Fibroblast of lung (primary cell): ENCODE measurements around the gene CAPZA3.

Experiments
- EZH2 ChIP-seq: IDR thresholded peaks from 2 replicates; pipeline ENCODE4 v1.5.1; 2012; ENCODE audit warnings: low read length, control low read depth, mild to moderate bottlenecking; ENCODE audit errors: missing control alignments
- TF ChIP-seq, protein P1 (sequence below), 2 donors: IDR thresholded peaks in 1 of 2; conservative IDR thresholded peaks in 1 of 2; 1 replicate in 1 of 2; 2 replicates in 1 of 2; pipeline ENCODE4 v1.5.1; 2011 to 2012; ENCODE audit warnings: low read length in 2 of 2, control low read depth in 1 of 2, inconsistent platforms in 1 of 2, low read depth in 1 of 2, mild to moderate bottlenecking in 1 of 2

DNA sequence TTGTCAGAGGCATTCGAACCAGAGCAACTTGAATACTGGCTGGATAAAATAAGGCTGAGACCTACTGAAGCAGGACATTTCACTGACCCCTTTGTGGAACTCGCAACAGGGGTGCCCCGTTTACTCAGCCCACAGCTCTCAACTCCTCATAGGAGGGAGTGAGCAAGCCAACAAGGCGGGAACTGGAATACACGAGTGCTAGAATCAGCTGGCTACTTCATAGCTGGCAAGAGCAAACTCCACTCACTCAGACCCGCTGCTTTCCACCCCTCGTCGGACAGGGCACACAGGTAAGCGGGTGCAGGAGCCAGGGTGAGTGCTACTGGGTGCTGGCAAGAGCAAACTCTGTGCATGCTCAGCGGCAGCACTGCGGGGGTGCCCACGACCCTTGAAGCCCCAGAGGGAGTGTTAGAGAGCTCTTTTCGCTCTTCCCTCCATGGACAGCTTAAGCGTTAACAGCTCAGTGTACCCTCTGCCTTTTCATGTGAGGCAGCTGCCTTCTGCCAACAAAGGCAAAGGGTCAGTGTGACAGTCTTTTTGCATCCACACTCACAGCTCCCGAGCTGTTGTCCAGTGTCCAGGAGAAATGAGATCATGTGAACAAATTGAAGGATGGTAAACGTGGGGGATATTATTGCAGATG is 15.7 kb downstream of the CAPZA3 start:
- TF ChIP-seq, protein P1, sequence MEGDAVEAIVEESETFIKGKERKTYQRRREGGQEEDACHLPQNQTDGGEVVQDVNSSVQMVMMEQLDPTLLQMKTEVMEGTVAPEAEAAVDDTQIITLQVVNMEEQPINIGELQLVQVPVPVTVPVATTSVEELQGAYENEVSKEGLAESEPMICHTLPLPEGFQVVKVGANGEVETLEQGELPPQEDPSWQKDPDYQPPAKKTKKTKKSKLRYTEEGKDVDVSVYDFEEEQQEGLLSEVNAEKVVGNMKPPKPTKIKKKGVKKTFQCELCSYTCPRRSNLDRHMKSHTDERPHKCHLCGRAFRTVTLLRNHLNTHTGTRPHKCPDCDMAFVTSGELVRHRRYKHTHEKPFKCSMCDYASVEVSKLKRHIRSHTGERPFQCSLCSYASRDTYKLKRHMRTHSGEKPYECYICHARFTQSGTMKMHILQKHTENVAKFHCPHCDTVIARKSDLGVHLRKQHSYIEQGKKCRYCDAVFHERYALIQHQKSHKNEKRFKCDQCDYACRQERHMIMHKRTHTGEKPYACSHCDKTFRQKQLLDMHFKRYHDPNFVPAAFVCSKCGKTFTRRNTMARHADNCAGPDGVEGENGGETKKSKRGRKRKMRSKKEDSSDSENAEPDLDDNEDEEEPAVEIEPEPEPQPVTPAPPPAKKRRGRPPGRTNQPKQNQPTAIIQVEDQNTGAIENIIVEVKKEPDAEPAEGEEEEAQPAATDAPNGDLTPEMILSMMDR (conservative IDR thresholded peaks at IDR 0.05 in 1 of 2, IDR thresholded peaks at IDR 0.05 in 1 of 2; ENCODE audit: low read depth in 1 of 2, low read length in 2 of 2), result no peak
- TF ChIP-seq EZH2, result no peak
